ENCODE data around the gene AOC1. TPM values are rescaled to one million over a fixed set of nuclear protein-coding genes. Genes with fewer than 3 reads are reported as not detected.
A peak's percentile ranks its signal among the peaks of the same experiment; 100 is the strongest.
"Not testable (repeated sequence)": the region's sequence is repeated elsewhere in the genome, so short reads cannot be mapped to it uniquely, and the experiment has no call there.

AOC1 gene
- total RNA-seq, 1 experiment from 2014 or later: 0.31 TPM

- DNase-seq (ENCODE audit: low spot score): no peak
Observed at GRCh38 chr7:150897502-150898474, 45.5 kb downstream of the AOC1 start.

DNA sequence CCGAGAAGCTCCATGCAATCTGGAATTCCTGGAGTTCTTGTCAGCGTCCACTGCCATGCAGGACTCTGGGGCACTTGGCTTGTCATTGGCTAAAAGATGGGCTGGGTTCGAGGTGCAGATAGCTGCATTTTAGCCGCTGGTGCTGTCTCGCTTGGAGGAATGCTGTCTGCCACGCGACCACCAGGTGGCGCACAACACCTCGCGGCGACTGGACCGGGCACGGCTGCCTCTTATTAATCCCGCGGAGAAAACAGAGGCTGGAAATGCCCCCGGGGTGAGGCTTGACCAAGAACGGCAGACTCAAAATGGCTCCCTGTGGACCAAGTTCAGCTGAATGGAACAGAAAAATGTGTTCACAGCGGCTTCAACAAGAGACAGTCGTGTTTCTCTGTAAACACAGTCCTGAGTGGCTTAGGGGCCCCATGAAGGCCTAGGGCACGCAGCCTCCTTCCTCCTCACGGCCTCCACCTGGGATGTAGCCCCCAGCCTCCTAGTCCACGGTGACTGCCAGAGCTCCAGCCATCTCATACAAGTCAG, 46.2 kb downstream of the AOC1 start:
- DNase-seq (ENCODE audit: low spot score): peak; percentile 69

GRCh38 chr7:150900675-150901074, 48.4 kb downstream of the AOC1 start:
- no peak for DNase-seq (ENCODE audit: low spot score)

- no peak for DNase-seq (ENCODE audit: low spot score)
Observed at GRCh38 chr7:150901160-150902035, 49.1 kb downstream of the AOC1 start.

DNA sequence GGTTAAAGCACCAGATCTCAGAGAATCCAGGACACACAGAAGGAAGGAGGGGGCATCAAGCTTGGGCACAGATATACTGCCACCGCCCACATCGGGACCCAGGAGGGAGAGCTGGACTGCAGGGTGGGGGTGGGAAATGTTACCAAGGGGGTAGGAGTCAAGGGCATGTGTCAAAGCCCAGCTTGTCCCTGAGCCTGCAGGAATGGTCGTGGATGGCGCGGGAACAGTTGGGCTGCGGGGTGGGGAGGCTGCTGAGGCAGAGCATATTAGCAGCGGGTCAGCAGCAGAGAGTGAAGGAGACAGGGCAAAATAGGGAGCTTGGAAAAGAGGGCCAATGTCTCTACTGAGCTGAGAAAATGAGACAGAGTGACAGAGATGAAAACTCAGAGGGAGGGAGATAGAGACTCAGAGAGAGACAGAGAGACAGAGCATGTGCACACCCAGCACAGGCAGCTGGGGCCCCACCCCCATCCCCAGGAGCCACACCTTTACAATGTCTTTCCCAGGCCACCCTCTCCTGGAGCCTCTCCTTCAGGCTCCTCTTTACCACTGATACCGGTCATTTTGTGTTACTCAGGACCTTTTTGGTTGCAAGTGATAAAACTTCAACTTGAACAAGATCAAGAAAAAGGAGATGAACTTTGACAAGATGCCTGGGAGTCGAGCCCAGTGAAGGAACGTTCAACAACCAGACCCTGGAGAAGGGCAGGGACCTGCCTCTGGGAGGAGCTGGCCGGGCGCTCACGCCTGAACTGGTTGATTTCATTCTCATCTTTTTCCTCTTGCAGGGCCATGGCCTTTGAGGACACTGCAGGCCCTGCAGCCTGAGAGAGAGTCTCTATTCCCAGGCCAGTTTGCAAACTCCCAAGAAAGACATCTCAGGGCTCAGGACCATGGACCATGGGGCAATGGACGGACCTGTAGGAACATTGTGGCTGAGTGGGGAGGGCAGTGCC, 50.0 kb downstream of the AOC1 start:
- DNase-seq (ENCODE audit: low spot score): no peak

- peak; percentile 95 for DNase-seq (ENCODE audit: low spot score)
Observed at GRCh38 chr7:150903606-150904005, 51.3 kb downstream of the AOC1 start.

DNA sequence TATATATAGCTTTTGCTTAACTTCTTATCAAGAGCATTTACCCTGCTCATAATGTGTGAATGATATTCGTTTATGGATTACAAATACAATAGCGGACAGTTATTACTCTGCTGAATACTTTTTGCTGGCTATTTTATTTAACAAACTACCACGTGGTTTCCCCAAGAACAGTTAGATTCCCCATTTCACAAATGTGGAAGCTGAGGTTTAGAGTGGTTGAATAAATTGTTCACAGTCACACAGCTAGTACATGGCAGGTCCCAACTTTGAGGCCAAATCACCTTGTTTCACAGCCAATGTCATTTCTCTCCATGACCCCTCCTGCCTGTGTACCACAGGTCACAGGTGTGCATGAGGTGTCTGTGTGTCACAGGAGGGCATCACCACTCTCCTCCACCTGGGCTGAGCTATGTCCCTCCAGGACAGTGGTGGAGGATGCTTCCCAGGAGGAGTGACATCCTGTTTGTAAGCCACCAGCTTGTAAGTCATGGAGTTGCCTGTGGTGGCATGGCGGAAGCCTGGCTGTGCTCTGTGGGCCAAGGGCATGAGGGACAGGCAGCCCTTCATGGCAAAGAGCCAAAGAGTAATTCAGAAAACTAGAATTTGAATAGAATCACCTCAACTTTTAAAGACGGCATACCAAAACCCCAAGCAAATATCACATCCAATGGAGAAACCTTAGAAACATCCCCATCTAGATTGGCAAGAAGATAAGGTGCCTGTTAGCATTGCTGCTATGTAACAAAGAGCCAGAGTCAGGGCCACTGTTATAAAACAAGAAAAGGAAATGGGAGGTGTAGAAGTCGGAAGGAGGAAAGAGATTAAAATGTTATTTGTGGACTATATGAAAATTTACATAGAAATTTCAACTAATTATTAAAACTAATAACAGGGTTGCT, 51.9 kb downstream of the AOC1 start:
- no peak for DNase-seq (ENCODE audit: low spot score)

DNA sequence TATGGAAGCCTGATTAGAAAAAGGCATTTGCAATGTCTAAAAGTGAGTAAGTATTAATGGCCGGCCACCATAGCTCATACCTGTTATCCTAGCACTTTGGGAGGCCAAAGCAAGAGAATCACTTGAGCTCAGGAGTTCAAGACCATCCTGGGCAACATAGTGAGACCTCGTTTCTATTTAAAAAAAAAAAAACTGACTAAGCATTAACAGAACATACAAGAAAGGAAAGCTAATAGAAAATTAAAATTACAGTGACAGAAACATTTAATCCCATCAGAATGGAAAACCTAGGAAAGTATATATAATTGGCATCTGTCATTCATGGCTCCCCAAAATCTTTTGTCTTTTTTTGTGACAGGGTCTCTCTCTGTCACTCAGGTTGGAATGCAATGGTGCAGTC, 55.9 kb downstream of the AOC1 start:
- no peak for DNase-seq (ENCODE audit: low spot score)

- no peak for DNase-seq (ENCODE audit: low spot score)
Observed at GRCh38 chr7:150909200-150909995, 57.1 kb downstream of the AOC1 start.

DNA sequence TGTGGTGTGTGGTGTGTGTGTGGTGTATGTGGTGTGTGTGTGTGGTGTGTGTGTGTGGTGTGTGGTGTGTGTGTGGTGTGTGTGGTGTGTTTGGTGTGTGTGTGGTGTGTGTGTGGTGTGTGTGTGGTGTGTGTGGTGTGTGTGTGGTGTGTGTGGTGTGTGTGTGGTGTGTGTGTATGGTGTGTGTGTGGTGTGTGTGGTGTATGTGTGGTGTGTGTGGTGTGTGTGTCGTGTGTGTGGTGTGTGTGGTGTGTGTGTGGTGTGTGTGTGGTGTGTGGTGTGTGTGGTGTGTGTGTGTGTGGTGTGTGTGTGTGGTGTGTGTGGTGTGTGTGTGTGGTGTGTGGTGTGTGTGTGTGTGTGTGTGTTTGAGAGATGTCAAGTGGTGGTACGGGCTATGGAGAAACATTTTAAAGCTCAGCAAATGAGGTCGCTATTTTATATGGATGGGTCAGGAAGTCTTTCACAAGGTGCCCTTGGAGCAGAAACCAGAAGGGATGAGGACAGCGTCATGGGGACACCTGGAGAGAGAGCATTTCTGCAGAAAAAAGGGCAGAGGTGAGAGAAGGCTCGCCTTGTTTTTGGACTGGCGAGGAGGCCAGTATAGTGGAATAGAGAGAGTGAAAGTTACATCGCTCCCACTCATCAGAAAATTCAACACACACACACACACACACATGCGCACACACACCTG, 58.1 kb downstream of the AOC1 start:
- DNase-seq (ENCODE audit: low spot score): not testable (repeated sequence)

GRCh38 chr7:150910996-150911422, 58.7 kb downstream of the AOC1 start:
- no peak for DNase-seq (ENCODE audit: low spot score)

Other genes starting within 250 kb of the AOC1 start
- 0.41 and 0.56 TPM in 2 replicates for gene GIMAP6, start 220.1 kb upstream of the AOC1 start, total RNA-seq (2014; rRNA removed; shearing (Covaris generic))
- 19.7 and 22.0 TPM in 2 replicates for gene GIMAP2, start 166.8 kb upstream of the AOC1 start, total RNA-seq (2014; rRNA removed; shearing (Covaris generic))
- not detected in 2 replicates for gene GIMAP1, start 135.9 kb upstream of the AOC1 start, total RNA-seq (2014; rRNA removed; shearing (Covaris generic))
- gene GIMAP5, start 115.1 kb upstream of the AOC1 start, total RNA-seq (2014; rRNA removed; shearing (Covaris generic)): 0.12 and 1.2 TPM in 2 replicates
- gene TMEM176B, start 52.2 kb upstream of the AOC1 start, total RNA-seq (2014; rRNA removed; shearing (Covaris generic)): 0.27 and 0.76 TPM in 2 replicates
- gene TMEM176A, start 51.7 kb upstream of the AOC1 start, total RNA-seq (2014; rRNA removed; shearing (Covaris generic)): not detected in 2 replicates
- 0.58 and 0.84 TPM in 2 replicates for gene KCNH2, start 125.8 kb downstream of the AOC1 start, total RNA-seq (2014; rRNA removed; shearing (Covaris generic))
- 0.29 and 0.60 TPM in 2 replicates for gene NOS3, start 138.5 kb downstream of the AOC1 start, total RNA-seq (2014; rRNA removed; shearing (Covaris generic))
- 0.17 TPM in 1 of 2 replicates, not detected in the other for gene ATG9B, start 172.0 kb downstream of the AOC1 start, total RNA-seq (2014; rRNA removed; shearing (Covaris generic))
- 25.2 and 26.5 TPM in 2 replicates for gene ABCB8, start 175.9 kb downstream of the AOC1 start, total RNA-seq (2014; rRNA removed; shearing (Covaris generic))
- 0.10 TPM in 1 of 2 replicates, not detected in the other for gene ASIC3, start 196.0 kb downstream of the AOC1 start, total RNA-seq (2014; rRNA removed; shearing (Covaris generic))
- gene CDK5, start 205.4 kb downstream of the AOC1 start, total RNA-seq (2014; rRNA removed; shearing (Covaris generic)): 43.8 and 46.0 TPM in 2 replicates
- 61.6 and 82.9 TPM in 2 replicates for gene SLC4A2, start 207.1 kb downstream of the AOC1 start, total RNA-seq (2014; rRNA removed; shearing (Covaris generic))
- 70.0 and 100 TPM in 2 replicates for gene FASTK, start 228.3 kb downstream of the AOC1 start, total RNA-seq (2014; rRNA removed; shearing (Covaris generic))
- 37.1 and 37.3 TPM in 2 replicates for gene TMUB1, start 231.0 kb downstream of the AOC1 start, total RNA-seq (2014; rRNA removed; shearing (Covaris generic))
- gene AGAP3, start 234.0 kb downstream of the AOC1 start, total RNA-seq (2014; rRNA removed; shearing (Covaris generic)): 26.1 and 36.6 TPM in 2 replicates